LNCaP clone FGC (cell line): ENCODE data around the gene SP140.
"Not testable (repeated sequence)": the region's sequence is repeated elsewhere in the genome, so short reads cannot be mapped to it uniquely, and the experiment has no call there.

Experiments
- DNase-seq: peaks from one replicate; pipeline ENCODE4 v3.0.0-alpha.2; 2011; ENCODE audit warnings: low read depth
- H3K4me3 ChIP-seq: 2 replicates; pipeline ENCODE4 v1.5.1; 2011; ENCODE audit warnings: mild to moderate bottlenecking, low read depth, low read length, control low read depth
- CTCF ChIP-seq: IDR thresholded peaks from 2 replicates; pipeline ENCODE4 v1.5.1; 2012; ENCODE audit warnings: mild to moderate bottlenecking; ENCODE audit not compliant: control insufficient read depth, insufficient read depth; ENCODE audit errors: extremely low read depth

The SP140 gene

GRCh38 chr2:230256733-230257332, 31.3 kb downstream of the SP140 start:
- no peak for TF ChIP-seq CTCF
- H3K4me3 ChIP-seq: no peak overlapping the region
- no peak for DNase-seq

GRCh38 chr2:230258483-230258882, 32.9 kb downstream of the SP140 start:
- H3K4me3 ChIP-seq: no peak overlapping the region
- no peak for TF ChIP-seq CTCF
- DNase-seq: no peak

GRCh38 chr2:230262246-230262645, 36.7 kb downstream of the SP140 start:
- no peak for TF ChIP-seq CTCF
- H3K4me3 ChIP-seq: no peak overlapping the region
- no peak for DNase-seq

- DNase-seq, H3K4me3 ChIP-seq: not testable (repeated sequence)
Measured at GRCh38 chr2:230264945-230265344, 39.4 kb downstream of the SP140 start.

GRCh38 chr2:230266638-230267037, 41.1 kb downstream of the SP140 start:
- no peak overlapping the region for H3K4me3 ChIP-seq
- no peak for TF ChIP-seq CTCF
- DNase-seq: no peak

GRCh38 chr2:230267059-230267458, 41.5 kb downstream of the SP140 start:
- DNase-seq: no peak
- TF ChIP-seq CTCF: no peak
- no peak overlapping the region for H3K4me3 ChIP-seq

GRCh38 chr2:230267556-230267955, 42.0 kb downstream of the SP140 start:
- no peak for DNase-seq
- no peak for TF ChIP-seq CTCF
- H3K4me3 ChIP-seq: no peak overlapping the region
